HuH-7.5 (cell line): ENCODE data around the gene IGF2BP3.

Source experiments
- DNase-seq: peaks from one replicate; pipeline ENCODE4 v3.0.0; 2011; ENCODE audit warnings: low spot score

IGF2BP3 gene

DNA sequence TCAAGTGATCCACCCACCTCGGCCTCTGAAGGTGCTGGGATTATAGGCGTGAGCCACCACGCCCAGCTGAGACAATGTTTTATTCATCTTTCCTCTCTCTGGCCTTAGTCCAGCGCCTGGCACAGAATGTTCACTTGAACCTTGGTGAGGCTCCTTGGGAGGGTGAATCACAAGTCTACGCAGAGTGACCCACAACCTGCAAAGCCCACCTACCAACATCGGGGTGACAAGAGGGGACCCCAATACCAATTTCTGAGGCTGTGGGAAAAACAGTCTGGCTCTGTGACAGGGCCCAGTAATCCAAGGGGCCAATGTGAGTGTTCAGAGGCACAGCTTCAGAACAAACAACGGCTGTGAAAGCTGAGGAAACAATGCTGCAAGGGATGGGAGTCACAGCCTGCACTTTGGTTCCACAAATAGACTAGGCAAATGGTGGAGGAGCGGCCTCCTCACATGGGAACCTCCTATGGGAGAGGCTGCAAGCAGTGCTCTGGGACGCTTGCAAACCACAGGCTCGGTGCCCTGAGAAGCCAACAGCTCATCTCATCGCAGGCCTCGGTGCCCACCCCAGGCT lies 176.7 kb downstream of the IGF2BP3 start:
- DNase-seq: peak; percentile 31

DNA sequence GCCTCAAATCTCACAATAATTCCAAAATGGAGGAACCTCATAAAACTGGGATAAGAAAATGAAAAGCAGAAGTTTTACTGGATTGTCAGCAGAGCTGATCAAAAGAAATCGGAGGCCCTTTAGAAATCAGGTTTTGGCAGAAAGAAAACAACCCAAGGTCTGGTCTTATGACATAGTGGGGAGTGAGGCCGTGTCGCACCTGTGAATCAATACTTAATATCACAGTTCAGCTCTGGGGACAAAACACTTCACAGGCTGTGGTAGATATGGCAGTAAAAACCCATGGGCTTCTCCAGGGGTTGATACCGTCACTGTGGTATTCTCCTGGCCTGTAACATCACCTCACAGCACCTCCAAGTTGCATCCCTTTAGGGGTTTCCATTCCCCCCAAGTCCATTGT lies 177.7 kb downstream of the IGF2BP3 start:
- DNase-seq: no peak

DNA sequence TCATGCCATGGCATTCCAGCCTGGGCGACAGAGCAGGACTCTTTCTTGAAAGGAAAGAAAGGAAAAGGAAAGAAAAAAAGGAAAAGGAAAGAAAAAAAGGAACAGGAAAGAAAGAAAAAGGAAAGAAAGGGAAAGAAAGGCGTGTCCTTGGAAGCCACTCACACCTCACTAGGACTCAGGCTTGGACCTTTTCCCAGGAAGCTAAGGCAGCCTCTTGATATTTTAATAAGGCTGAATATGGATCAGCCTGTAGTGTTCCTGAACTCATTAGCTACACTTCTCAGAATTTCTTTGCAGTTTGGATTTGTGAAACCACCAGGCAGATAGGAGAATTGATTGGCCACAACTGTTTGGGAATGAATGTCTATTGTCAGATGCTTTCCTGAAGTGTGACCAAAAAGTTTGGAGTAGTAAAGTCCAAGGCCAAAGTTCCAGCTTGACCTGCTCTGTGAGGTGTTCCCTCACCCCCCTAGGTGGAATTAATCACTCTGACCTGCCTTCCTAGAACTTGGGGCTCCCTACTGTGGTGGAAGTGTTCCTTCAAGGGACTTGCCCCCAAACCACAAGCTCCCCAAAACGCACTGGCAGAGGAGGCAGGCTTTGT lies 178.2 kb downstream of the IGF2BP3 start:
- DNase-seq: no peak

DNA sequence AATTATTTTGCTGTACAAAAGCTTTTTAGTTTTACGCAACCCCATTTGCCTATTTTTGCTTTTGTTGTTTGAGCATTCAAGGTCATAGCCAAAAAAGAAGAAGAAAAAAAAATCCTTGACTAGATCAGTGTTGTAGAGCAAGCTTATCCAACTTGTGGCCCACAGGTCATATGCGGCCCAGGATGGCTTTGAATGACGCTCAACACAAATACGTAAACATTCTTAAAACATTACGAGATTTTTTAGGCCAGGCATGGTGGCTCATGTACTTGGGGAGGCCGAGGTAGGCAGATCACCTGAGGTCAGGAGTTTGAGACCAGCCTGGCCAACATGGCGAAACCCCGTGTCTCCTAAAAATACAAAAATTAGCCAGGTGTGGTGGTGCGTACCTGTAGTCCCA lies 179.3 kb downstream of the IGF2BP3 start:
- DNase-seq: no peak

DNA sequence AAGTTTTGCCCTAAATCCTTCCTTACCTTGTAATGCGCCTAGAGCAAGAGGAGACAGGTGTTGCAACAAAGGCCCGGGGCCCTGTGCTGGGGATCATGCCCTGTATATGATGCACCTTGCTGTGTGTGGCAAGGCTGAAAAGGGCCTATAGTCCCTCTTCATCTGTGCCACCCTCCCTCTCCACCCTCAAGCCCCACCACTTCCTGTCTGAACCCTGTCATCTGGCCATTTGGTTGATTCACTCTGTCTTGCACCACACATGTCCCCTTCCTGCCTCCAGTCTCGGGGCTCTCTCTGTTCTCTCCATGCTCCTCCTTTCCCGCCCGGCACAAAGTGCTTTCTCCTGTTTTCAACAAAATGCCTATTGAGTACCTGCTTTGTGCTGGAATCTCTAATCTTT lies 182.7 kb downstream of the IGF2BP3 start:
- no peak for DNase-seq

DNA sequence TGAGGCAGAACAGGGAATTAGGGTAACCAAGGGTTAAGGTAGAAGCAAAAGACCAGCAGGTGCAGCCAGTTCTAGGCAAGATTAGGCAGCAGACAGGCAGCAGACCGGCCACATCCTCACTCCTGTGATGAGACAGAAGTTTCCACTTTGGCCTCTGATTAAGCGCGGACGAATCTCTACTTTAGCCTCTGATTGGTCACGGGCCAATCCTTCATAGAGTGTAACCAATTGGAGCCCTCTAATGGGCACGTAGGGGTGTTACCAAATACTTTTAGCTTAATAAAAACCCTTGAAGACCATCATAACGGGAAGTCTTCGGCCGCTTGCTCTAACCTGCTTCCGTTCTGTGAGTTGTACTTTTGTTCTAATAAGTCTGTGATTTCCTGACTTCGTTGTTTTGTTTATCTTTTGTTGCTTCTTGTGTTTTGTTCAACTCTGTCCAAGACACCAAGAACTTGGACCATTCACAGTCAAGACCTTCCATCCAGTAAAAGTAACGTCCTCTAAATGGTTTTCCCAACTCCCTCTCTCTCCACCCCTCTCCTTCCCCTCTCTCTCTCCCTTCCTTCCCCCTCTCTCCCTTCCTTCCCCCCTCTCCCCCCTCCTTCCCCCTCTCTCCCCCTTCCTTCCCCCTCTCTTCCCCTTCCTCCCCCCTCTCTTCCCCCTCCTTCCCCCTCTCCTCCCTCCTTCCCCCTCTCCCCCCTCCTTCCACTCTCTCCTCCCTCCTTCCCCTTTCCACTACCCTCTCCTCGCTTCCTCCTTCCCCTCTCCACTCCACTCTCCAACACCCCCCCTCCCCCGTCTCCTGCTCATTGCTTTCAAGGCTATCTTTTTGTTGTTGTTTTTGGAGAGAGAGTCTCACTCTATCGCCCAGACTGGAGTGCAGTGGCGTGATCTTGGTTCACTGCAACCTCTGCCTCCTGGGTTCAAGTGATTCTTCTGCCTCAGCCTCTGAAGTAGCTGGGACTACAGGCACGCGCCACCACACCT lies 184.3 kb downstream of the IGF2BP3 start:
- DNase-seq: no peak

DNA sequence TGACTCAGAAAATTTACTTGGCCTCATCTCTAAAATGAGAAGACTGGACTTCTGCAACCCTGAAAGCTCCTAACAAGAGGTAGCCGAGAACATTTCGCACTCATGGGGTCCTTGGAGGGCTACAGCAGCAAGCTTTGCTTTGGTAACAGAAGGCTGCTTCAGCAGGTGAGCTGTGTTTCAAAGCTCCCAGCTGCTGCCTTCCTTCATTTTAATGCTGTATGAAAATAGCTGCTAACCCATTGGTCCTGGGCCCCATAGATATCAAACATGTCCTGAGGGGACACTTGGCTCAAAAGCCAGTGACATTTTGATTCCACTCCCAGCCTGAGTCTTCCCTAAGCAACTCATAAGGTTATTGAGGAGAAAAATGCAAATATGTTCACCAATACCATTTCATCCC lies 185.4 kb downstream of the IGF2BP3 start:
- DNase-seq: no peak

DNA sequence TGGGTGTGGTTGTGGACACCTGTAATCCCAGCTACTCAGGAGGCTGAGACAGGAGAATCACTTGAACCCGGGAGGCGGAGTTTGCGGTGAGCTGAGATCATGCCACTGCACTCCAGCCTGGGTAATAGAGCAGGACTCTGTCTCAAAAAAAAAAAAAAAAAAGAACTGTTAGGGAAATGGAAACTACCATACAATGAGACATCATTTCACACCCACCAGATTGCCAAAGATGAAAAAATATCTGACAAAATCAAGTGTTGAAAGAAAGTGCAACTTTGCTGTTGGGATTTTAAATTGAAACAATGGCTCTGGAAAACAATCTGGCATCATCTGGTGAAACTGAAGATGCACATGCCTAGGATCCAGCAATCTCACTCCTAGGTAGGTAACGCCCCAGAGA lies 187.2 kb downstream of the IGF2BP3 start:
- DNase-seq: no peak

DNA sequence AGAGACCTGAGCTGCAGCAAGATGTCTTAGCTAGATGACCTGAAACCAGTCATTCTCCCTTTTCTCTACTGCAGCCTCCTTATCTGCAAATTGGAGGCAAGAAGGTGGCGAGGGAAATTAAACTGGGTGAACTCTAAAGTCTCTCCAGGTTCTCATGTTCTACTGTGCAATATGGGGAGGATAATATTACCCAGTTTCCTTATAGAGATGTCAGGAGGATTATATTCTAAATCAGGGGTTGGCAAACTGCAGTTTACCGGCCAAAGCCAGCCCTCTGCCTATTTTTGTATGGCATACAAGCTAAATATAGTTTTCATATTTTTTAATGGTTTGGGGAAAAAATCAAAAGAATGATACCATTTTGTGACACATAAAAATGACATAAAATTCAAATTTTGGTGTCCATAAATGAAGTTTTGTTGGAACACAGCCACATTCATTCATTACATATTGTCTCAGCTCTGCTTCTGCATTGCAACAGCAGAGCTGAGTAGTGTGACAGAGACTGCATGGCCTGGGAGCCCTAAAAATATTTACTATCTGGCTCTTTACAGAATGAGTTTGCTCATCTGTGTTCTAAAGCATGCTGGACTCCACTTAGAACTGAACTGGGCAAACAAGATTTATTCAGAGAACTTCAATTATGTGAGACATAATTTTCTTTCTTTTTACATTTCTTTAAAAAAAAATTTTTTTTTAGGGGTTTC lies 190.3 kb downstream of the IGF2BP3 start:
- no peak for DNase-seq

DNA sequence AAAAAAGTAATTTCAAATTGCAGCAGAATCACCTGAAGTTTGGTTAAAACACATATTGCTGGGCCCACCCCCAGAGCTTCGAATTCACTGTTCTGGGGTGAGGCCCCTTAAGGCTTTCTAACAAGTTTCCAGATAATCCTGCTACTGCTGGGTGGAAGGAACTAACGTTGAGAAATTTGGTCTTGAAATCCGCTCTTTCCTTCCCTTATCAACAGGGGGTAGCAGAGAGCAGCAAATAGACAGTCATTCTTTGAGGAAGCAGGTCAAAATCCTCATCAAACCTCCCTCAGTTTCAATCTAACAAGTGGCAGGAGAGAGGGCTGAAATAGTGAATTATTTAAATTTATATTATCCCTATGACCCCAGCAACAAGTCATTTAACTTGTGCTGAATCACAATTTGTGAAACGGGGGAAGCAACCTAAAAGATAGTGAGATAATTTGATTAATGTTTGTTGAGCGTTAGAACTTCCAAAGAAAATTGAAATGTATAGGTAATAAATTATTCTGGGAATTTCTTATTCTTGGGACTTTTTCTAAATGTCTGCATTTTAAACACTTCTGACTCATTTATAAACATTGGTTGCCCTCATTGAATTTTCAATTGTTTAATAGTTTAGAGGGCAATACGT lies 192.8 kb downstream of the IGF2BP3 start:
- DNase-seq: peak; percentile 40

DNA sequence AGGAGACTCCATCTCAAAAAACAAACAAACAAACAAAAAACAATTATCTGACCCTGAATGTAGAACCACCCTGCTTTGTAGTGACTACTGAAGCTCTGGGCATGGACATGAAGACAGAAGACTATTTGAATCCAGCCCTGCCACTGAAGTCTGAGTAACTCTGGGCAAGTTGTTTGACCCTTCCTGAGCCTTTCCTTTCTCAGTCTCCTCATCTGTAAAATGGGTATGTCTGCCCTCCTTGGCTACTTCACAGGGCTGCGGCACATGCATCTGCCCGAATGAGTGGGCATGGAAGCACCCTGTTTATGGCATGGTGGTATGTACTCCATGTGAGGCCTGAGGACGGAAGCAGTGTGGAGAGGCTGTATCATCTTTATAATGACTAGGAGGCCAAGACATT lies 193.3 kb downstream of the IGF2BP3 start:
- no peak for DNase-seq

DNA sequence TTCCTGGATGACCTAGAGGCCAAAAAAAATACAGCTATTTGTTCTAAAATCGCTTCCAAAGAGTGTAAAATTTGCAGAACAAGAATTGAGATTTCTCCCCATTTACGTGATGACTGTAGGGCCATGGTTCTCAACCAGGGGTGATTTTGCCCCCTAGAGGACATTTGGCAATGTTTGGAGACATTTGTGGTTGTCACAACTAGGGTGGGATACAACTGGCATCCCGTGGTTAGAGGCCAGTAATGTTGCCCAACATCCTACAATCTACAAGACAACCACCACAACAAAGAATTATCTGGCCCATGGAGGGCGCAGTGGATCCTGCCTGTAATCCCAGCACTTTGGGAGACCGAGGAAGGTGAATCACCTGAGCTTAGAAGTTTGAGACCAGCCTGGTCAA lies 193.9 kb downstream of the IGF2BP3 start:
- no peak for DNase-seq

DNA sequence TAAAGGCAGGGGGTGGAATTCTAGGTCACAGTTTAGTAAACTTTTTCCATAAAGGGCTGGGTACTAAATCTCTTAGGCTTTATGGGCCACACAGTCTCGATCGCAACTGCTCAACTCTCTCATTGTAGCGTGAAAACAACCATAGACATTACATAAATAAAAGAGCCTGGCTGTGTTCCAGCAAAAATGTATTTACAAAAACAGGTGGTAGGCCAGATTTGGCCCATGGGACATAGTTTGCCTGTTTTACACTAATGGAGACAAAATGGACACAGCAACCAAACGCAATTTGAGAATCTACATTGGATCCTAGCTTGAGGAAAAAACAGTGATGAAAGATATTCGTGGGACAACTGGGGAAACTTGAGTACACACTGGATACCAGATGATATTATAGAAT lies 194.4 kb downstream of the IGF2BP3 start:
- no peak for DNase-seq

DNA sequence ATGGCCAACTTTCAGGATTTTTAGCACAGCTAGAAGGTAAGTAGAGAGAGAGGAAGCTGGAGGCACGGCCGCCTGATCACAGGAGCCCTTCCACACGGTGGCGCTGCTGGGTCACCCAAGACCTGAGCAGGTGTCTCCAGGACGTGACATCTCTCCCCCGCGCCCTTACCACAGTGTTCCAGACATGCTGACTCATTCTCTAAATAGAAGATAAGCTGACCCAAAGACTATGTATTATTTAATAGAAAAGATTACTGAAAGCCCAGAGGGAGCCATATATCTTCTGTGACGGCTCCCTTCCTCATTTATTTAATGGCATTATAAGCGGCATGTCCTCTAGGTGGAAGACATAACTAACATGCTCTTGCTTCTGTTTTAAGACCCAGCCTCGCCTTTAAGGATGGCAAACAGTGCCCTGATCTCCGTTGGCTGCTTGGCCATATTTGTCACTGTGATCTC lies 197.1 kb downstream of the IGF2BP3 start:
- peak; percentile 65 for DNase-seq

DNA sequence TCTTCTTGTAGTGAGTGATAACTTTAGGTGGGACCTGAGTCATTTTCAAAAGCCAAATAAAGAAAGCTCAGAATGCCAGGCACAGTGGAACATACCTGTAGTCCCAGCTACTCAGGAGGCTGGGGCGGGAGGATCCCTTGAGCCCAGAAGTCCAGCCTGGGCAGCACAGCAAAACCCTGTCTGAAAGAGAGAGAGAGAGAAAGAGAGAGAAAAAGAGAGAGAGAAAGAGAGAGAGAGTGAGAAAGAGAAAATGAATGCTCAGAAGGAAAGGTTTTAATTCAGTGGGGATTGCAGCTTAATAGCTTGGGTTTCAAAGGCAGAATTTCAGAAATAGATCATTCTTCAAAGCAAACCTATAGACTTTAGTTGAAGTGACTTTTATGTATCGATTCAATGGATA lies 198.0 kb downstream of the IGF2BP3 start:
- no peak for DNase-seq

DNA sequence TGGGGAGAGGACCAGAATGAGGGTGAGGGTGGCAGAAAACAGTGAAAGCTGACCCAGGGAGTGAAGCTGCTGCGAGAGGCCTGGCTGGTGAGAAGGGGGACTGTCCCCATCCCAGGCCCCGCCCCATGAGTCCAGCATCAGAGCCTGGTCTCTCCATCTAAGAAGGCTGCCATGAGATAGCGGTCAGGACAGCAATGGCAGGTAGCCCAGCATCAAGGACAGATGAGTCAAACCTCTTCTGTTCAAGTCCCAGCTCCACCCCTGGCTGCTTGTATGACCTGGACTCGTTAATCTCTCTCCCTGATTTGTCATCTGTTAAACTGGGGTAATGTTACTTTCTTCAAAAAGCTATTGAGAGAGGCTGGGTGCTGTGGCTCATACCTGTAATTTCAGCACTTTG lies 201.5 kb downstream of the IGF2BP3 start:
- no peak for DNase-seq

DNA sequence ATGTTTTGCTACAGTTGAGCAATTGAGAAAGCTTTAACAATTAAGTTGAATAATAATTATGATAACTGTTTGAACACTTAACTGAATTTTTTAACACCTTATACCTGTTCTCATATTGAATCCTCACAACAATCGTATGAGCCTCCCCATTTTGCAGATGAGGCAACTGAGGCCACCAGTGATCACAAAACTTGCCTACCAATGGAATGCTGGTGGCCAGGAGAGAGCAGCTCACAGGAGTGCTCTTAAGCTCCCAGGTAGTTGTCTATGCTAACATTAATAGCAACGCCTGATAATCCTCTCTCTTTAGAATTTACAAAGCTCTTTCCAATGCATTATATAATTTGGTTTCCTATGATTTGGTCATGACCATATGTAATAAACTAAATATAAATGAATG lies 202.1 kb downstream of the IGF2BP3 start:
- DNase-seq: no peak

DNA sequence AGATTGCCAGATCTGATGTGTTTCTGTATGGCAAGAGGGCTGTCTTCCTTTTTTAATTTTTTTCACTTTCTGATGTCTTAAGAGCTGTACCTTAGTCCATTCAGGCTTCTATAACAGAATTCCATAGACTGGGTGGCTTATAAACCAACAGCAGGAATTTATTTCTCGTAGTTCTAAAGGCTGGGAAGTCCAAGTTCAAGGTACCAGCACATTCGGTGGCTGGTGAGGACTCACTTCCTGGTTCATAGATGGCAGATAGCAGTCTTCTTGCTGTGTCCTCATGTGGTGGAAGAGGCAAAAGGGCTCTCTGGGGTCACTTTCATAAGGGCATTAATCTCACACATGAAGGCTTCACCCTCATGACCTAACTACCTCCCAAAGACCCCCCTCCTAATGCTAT lies 202.9 kb downstream of the IGF2BP3 start:
- DNase-seq: no peak

DNA sequence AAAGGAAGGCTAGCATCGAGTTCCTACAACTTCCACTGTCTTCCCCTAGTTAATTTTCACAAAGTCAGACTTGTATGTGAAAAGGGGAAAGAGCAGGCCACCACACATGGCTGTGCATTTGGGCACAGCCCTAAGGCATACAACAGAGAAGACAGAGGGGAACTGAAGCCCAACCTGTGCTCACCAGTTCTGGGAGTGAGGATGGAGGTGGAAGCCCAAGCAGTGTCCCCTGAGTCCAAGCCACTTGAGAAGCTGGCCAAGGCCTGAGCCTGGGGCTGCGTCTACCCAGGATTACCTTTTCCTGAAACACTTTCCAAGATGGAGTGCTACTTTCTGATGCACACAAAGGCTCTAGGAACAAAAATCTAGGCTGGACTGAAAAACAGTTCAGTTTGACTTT lies 203.4 kb downstream of the IGF2BP3 start:
- DNase-seq: no peak

DNA sequence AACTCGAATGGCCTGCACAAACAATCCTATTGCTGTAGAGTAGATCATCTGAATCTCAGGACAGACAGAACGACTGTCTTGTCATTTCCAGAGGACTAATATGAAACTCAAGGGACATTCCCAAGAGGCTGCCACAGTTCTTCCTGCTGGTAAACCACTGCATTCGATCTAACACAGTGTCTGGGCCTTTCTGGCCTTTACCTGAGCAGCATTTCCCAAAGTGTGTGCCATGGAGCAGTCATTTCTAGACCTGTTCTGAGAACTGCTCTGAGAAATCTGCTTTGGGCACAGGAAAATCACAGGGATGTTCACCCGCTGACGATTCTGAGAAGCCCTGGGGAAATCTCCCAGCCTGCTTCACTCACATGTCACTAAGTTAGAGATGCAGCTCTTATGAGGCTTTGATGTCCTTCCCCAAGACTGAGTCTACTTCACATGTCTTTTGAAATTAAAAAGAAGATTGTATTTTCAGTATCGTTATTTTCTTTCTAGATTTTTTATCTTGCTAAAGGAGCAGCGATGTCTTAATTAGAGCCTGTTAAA lies 205.3 kb downstream of the IGF2BP3 start:
- no peak for DNase-seq

DNA sequence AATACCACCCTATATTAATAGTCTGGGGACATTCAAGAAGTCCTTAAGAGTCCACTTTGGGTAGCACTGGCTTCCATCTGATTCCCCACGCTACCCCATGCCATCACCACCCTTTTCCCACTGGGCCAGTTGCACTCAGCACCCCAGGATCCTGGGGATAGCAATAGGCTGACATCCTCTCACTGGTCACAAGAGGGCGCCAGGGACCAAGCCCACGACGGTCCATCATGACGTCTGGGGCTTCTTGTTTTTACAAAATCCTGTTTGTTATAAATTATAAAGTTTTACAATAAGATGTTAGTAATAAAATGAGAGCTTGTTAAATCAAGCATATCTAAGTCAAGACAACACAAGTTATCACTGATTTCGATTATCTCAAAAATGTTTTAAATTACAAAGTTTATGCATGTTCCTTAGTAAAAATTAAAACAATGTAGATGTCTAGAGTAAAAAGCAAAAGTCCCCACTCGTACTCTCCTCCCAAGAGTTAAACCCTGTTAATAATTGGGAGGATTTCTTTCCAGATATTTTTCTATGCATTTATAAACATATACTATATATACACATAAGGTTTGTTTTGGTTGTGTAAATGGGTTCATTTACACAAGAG lies 208.3 kb downstream of the IGF2BP3 start:
- DNase-seq: peak; percentile 71
